ENCODE data around the gene TTLL1. TPM values are rescaled to one million over a fixed set of nuclear protein-coding genes. Genes with fewer than 3 reads are reported as not detected.

Gene TTLL1
- total RNA-seq, 4 donors from 2014 or later, result 1.1 to 3.8 (median 2.8) TPM

- intact Hi-C loops (cut with DNase I; ENCODE audit: low total_unique reads) (no loop called here), in situ Hi-C loops (cut with MboI; ENCODE audit: low pct_ligation_motif_present in 1 of 4, low pct_unique_long_range_greater_than_20kb in 1 of 4, low sequenced_read_pairs in 3 of 4) (loop anchor here in 3 of 4 donors (25.0 kb wide), 2 partner anchors 185 to 385 kb away; partner anchors contain the start of gene ARFGAP3 (in 1 of the 3))
- no peak overlapping the region for H3K27ac ChIP-seq
- TF ChIP-seq POLR2A (IDR thresholded peaks at IDR 0.05), result no peak
- TF ChIP-seq POLR2AphosphoS5 (IDR thresholded peaks at IDR 0.05), result no peak
- no peak for TF ChIP-seq EP300 (IDR thresholded peaks at IDR 0.05; ENCODE audit: low read depth)
- TF ChIP-seq CTCF (IDR thresholded peaks at IDR 0.05), result no peak
- H3K4me3 ChIP-seq, result no peak overlapping the region
- H3K9me3 ChIP-seq, result no peaks in the 10 kb centered on the region
- H3K36me3 ChIP-seq, result no peaks in the 10 kb centered on the region
- H3K4me1 ChIP-seq, result no peaks in the 10 kb centered on the region
- 88% methylated on average over 7 of the region's 7 CpGs; no CpG with 5 or more reads in 1 of the 2 donors for WGBS, 2 donors (ENCODE audit: low coverage in 1 of 2)
- DNase-seq, result no peak
- no peaks in the 10 kb centered on the region for H3K27me3 ChIP-seq
Observed at GRCh38 chr22:43047605-43048004, 41.6 kb downstream of the TTLL1 start.

- Histone ChIP-seq H3K27me3 (no peaks in the 10 kb centered on the region), H3K4me1 (no peaks in the 10 kb centered on the region), H3K36me3 (no peaks in the 10 kb centered on the region), H3K4me3 (no peak overlapping the region), H3K9me3 (no peaks in the 10 kb centered on the region), H3K27ac (no peak overlapping the region)
- no peak for DNase-seq
- intact Hi-C loops (cut with DNase I; ENCODE audit: low total_unique reads), result no loop called here
- 60 to 89% methylated on average over 5 to 10 of the region's 10 CpGs for WGBS, 2 donors (ENCODE audit: low coverage in 1 of 2)
- TF ChIP-seq POLR2A (IDR thresholded peaks at IDR 0.05) (no peak), CTCF (IDR thresholded peaks at IDR 0.05) (no peak), POLR2AphosphoS5 (IDR thresholded peaks at IDR 0.05) (no peak), EP300 (IDR thresholded peaks at IDR 0.05; ENCODE audit: low read depth) (no peak)
- in situ Hi-C loops (cut with MboI; ENCODE audit: low pct_ligation_motif_present in 1 of 4, low pct_unique_long_range_greater_than_20kb in 1 of 4, low sequenced_read_pairs in 3 of 4), result loop anchor here in 3 of 4 donors (25.0 kb wide), 2 partner anchors 182 to 382 kb away; partner anchors contain the start of gene ARFGAP3 (in 1 of the 3)
Observed at GRCh38 chr22:43044290-43044712, 44.9 kb downstream of the TTLL1 start.

GRCh38 chr22:43042101-43042780, 47.0 kb downstream of the TTLL1 start:
- no peak for DNase-seq
- in situ Hi-C loops (cut with MboI; ENCODE audit: low pct_ligation_motif_present in 1 of 4, low pct_unique_long_range_greater_than_20kb in 1 of 4, low sequenced_read_pairs in 3 of 4), result loop anchor here in 3 of 4 donors (25.0 kb wide), 2 partner anchors 180 to 380 kb away; partner anchors contain the start of gene ARFGAP3 (in 1 of the 3)
- 65 to 74% methylated on average over 6 to 20 of the region's 20 CpGs for WGBS, 2 donors (ENCODE audit: low coverage in 1 of 2)
- intact Hi-C loops (cut with DNase I; ENCODE audit: low total_unique reads), result no loop called here
- H3K4me1 ChIP-seq, result no peaks in the 10 kb centered on the region
- H3K27me3 ChIP-seq, result no peaks in the 10 kb centered on the region
- no peaks in the 10 kb centered on the region for H3K9me3 ChIP-seq
- no peaks in the 10 kb centered on the region for H3K36me3 ChIP-seq
- TF ChIP-seq CTCF (IDR thresholded peaks at IDR 0.05) (no peak), EP300 (IDR thresholded peaks at IDR 0.05; ENCODE audit: low read depth) (no peak), POLR2AphosphoS5 (IDR thresholded peaks at IDR 0.05) (no peak), POLR2A (IDR thresholded peaks at IDR 0.05) (no peak)
- no peak overlapping the region for H3K4me3 ChIP-seq
- no peak overlapping the region for H3K27ac ChIP-seq

- peaks cover 0 to 6% (median 0%) of the 10 kb centered on the region in 4 donors for H3K4me1 ChIP-seq
- DNase-seq, result no peak
- no peaks in the 10 kb centered on the region for H3K9me3 ChIP-seq
- TF ChIP-seq POLR2AphosphoS5 (IDR thresholded peaks at IDR 0.05) (no peak), POLR2A (IDR thresholded peaks at IDR 0.05) (no peak), EP300 (IDR thresholded peaks at IDR 0.05; ENCODE audit: low read depth) (no peak), CTCF (IDR thresholded peaks at IDR 0.05) (no peak)
- H3K27ac ChIP-seq, result no peak overlapping the region
- 78 to 100% methylated on average over 1 to 13 of the region's 13 CpGs for WGBS, 2 donors (ENCODE audit: low coverage in 1 of 2)
- H3K27me3 ChIP-seq, result no peaks in the 10 kb centered on the region
- H3K36me3 ChIP-seq, result no peaks in the 10 kb centered on the region
- in situ Hi-C loops (cut with MboI; ENCODE audit: low pct_ligation_motif_present in 1 of 4, low pct_unique_long_range_greater_than_20kb in 1 of 4, low sequenced_read_pairs in 3 of 4), result loop anchor here in 3 of 4 donors (10.0 to 25.0 kb wide), 4 partner anchors 155 to 377 kb away; partner anchors contain the start of gene ARFGAP3 (in 1 of the 3)
- intact Hi-C loops (cut with DNase I; ENCODE audit: low total_unique reads), result no loop called here
- no peak overlapping the region for H3K4me3 ChIP-seq
Observed at GRCh38 chr22:43039800-43040199, 49.4 kb downstream of the TTLL1 start.
